Esophagus squamous epithelium (tissue), 4 donors: ENCODE measurements around the gene RARG.

ENCODE experiments used
- POLR2A ChIP-seq, 4 donors: fragments of 450-650 bp; IDR thresholded peaks; one replicate each; pipeline ENCODE4 v1.6.1; 2017; ENCODE audit warnings: antibody characterized with exemption in 4 of 4, mild to moderate bottlenecking in 4 of 4, moderate library complexity in 3 of 4
- TF ChIP-seq, protein P1 (sequence below), 6 experiments: fragments of 450-650 bp in 4 of 6; fragments of 200-600 bp in 2 of 6; sonication (generic) in 2 of 6; IDR thresholded peaks; one replicate each; pipeline ENCODE4 v1.5.1; 2016 to 2019; ENCODE audit warnings: antibody characterized with exemption in 6 of 6, mild to moderate bottlenecking in 4 of 6, moderate library complexity in 4 of 6

DNA sequence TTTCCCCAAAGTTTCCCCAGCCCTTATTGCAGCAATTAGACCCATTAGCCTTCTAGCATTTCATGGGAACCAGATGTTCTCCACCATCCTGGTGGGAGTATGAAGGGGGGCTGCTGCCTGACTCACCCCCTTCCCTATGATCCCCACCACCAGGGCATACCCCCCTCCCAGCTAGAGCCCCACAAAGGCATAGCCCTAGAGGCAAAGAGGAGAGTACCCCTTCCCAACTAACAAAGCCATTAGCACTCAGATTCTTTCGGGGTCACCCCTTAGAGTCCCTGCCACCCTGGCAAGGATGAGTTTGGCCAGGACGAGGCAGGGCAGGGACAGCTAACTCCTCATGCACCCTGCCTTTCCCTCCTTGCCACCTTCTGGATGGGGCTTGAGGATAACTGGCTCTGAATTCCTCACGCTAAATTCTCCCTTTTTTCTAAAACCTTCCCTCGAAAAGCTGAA, 9.2 kb downstream of the RARG start:
- TF ChIP-seq, protein P1, sequence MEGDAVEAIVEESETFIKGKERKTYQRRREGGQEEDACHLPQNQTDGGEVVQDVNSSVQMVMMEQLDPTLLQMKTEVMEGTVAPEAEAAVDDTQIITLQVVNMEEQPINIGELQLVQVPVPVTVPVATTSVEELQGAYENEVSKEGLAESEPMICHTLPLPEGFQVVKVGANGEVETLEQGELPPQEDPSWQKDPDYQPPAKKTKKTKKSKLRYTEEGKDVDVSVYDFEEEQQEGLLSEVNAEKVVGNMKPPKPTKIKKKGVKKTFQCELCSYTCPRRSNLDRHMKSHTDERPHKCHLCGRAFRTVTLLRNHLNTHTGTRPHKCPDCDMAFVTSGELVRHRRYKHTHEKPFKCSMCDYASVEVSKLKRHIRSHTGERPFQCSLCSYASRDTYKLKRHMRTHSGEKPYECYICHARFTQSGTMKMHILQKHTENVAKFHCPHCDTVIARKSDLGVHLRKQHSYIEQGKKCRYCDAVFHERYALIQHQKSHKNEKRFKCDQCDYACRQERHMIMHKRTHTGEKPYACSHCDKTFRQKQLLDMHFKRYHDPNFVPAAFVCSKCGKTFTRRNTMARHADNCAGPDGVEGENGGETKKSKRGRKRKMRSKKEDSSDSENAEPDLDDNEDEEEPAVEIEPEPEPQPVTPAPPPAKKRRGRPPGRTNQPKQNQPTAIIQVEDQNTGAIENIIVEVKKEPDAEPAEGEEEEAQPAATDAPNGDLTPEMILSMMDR (IDR thresholded peaks at IDR 0.05): no peak
- TF ChIP-seq POLR2A (IDR thresholded peaks at IDR 0.05): no peak
